Skeletal muscle satellite cell (primary cell): ENCODE measurements around the gene PPP1R15A.
"Not testable (repeated sequence)": the region's sequence is repeated elsewhere in the genome, so short reads cannot be mapped to it uniquely, and the experiment has no call there.

Source experiments
- H3K27me3 ChIP-seq: 2 replicates; pipeline ENCODE4 v1.7.0; 2013; ENCODE audit warnings: low read length; ENCODE audit not compliant: control insufficient read depth, insufficient read depth
- H3K36me3 ChIP-seq: 2 replicates; pipeline ENCODE4 v1.7.0; 2013; ENCODE audit warnings: mild to moderate bottlenecking, control low read depth, low read length; ENCODE audit not compliant: insufficient read depth
- H3K4me1 ChIP-seq: 2 replicates; pipeline ENCODE4 v1.7.0; 2013; ENCODE audit warnings: low read length; ENCODE audit not compliant: control insufficient read depth, insufficient read depth
- H3K4me2 ChIP-seq: 2 replicates; pipeline ENCODE4 v1.7.0; 2013; ENCODE audit warnings: mild to moderate bottlenecking, low read length
- H3K4me3 ChIP-seq: 2 replicates; pipeline ENCODE4 v1.7.0; 2013; ENCODE audit warnings: low read length
- H3K9ac ChIP-seq: 2 replicates; pipeline ENCODE4 v1.7.0; 2013; ENCODE audit warnings: mild to moderate bottlenecking, low read depth, low read length, moderate library complexity
- H3K9me3 ChIP-seq: replicated peaks from 2 replicates; pipeline ENCODE4 v1.7.0; 2013; ENCODE audit warnings: mild to moderate bottlenecking, control low read depth, low read length

The PPP1R15A gene

DNA sequence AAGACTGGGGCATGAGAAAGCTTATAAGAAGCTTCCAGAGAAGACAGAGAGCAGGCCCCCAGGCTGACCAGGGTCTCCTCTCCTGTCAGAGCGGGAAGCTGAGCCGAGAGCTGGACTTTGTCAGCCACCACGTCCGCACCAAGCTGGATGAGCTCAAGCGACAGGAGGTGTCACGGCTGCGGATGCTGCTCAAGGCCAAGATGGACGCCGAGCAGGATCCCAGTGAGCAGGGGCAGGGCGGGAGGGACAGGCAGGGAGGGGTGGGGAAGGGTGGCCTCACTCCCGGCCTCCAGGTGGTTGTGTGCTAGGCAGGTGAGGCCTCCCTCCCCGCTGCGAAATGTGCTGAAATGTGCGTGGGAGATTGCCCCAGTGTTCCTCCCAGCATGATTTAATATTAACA lies 33.4 kb downstream of the PPP1R15A start:
- peaks cover 8% of the 10 kb centered on the region for H3K4me1 ChIP-seq
- H3K4me2 ChIP-seq = no peak overlapping the region
- no peaks in the 10 kb centered on the region for H3K9me3 ChIP-seq
- H3K27me3 ChIP-seq = no peaks in the 10 kb centered on the region
- peaks cover 38% of the 10 kb centered on the region for H3K36me3 ChIP-seq
- H3K4me3 ChIP-seq = no peak overlapping the region
- no peak overlapping the region for H3K9ac ChIP-seq

DNA sequence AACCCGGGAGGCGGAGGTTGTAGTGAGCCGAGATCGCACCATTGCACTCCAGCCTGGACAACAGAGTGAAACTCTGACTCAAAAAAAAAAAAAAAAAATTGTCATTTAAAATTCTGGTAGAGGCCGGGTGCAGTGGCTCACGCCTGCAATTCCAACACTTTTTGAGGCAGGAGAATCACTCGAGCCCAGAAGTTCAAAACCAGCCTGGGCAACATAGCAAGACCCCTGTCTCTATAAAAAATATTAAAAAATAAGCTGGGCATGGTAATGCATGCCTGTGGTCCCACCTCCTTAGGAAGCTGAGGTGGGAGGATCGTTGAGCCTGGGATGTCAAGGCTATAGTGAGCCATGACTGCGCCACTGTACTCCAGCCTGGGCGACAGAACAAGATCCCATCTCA lies 34.1 kb downstream of the PPP1R15A start:
- Histone ChIP-seq H3K27me3 (no peaks in the 10 kb centered on the region), H3K4me3 (no peak overlapping the region), H3K9me3 (no peaks in the 10 kb centered on the region), H3K4me1 (peaks cover 1% of the 10 kb centered on the region), H3K9ac (no peak overlapping the region), H3K36me3 (peaks cover 44% of the 10 kb centered on the region), H3K4me2 (no peak overlapping the region)

DNA sequence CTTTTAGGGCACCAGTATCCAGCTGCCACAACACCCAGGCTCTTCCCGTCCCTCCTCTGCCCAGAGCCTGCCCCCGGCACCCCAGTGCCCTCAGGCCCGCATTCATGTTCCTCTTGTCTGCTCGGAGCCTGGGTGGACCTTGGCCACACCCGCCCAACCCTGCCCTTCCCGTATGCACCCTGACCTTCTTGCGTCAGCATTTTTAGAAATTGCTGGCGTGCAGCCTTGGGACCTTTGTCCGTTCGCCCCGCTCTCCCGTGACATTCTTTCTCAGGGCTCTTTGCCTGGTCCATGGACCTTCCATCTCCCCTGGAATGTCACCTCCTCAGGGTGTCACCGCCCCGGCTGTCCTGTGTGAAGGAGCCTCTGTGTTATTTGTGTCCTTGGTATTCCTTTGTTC lies 35.5 kb downstream of the PPP1R15A start:
- Histone ChIP-seq H3K27me3 (no peaks in the 10 kb centered on the region), H3K9me3 (no peaks in the 10 kb centered on the region), H3K9ac (no peak overlapping the region), H3K36me3 (peaks cover 49% of the 10 kb centered on the region), H3K4me1 (no peaks in the 10 kb centered on the region), H3K4me2 (no peak overlapping the region), H3K4me3 (no peak overlapping the region)

DNA sequence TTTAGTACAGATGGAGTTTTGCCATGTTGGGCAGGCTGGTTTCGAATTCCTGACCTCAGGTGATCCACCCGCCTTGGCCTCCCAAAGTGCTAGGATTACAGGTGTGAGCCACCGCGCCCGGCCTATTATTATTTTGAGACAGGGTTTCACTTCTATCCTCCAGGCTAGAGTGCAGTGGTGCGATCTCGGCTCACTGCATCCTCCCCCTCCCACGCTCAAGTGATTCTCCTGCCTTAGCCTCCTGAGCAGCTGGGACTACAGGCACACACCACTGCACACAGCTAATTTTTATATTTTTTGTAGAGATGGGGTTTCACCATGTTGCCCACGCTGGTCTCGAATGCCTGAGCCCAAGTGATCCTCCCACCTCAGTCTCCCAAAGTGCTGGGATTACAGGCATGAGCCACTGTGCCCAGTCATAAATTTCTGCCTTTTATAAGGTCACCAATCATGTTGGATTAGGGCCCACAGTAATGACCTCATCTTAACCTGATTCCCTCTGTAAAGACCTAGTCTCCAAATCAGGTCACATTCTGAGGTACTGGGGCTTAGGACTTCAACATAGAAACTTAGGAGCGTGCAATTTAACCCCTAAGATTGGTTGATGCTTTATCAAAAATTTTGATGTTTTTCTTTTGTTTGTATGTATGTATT lies 37.3 kb downstream of the PPP1R15A start:
- peaks cover 65% of the 10 kb centered on the region for H3K36me3 ChIP-seq

DNA sequence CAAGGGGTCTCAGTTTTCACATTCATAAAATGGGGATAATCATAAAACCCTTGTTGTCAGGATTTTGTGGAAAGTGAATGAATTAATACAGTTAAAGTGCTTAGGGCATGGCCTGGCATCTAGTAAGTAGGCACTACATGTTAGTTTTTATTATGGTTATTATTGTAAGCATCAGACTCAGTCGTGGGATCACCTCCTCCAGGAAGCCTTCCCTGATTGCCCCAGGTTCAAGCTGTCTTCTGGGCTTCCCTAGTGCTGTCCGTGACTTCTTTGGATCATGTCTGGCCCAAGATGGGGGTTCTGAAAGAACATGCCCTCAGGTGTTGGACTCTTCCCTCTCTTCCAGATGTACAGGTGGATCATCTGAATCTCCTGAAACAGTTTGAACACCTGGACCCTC lies 38.6 kb downstream of the PPP1R15A start:
- H3K4me1 ChIP-seq = no peaks in the 10 kb centered on the region
- H3K4me2 ChIP-seq = no peak overlapping the region
- H3K9ac ChIP-seq = no peak overlapping the region
- H3K27me3 ChIP-seq = no peaks in the 10 kb centered on the region
- no peaks in the 10 kb centered on the region for H3K9me3 ChIP-seq
- peaks cover 62% of the 10 kb centered on the region for H3K36me3 ChIP-seq
- H3K4me3 ChIP-seq = no peak overlapping the region

More for the DNA sequence above, 37.3 kb downstream of the PPP1R15A start:
- not testable (repeated sequence) for H3K4me2 ChIP-seq, H3K4me3 ChIP-seq, H3K9ac ChIP-seq, H3K4me1 ChIP-seq, H3K27me3 ChIP-seq, H3K9me3 ChIP-seq

DNA sequence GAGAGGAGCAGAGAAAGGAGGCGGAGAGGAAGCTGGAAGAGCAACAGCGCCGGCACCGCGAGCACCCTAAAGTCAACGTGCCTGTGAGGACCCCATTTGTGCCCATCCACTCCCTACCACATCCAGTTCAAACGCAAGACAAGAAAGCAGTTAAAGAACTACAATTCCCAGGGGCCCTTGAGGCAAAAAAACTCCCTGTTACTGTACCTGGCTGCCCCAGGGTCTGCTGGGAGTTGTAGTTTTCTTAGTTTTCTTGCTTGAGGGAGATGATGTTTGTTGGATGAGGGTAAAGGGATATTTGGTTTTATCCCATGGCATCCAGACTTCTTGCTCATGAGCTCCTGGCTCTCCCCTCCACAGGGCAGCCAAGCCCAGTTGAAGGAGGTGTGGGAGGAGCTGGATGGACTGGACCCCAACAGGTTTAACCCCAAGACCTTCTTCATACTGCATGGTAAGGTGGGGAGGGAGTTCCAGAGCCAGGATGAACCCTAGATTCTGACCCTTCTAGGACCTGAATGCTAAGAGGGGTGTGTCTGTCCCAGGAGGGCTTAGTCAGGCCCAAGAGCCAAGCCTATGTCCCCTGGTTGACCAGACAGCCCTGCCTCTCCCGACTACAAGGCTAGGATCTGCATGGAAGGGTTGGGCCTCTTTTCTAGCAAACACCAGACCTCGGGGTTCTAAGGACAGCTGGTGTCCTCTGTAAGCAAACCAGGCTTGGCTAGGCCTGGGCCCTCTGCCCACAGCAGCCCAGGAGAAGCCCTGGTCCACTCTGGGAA lies 41.1 kb downstream of the PPP1R15A start:
- H3K27me3 ChIP-seq = no peaks in the 10 kb centered on the region
- H3K9ac ChIP-seq = no peak overlapping the region
- H3K4me3 ChIP-seq = no peak overlapping the region
- no peaks in the 10 kb centered on the region for H3K4me1 ChIP-seq
- H3K9me3 ChIP-seq = no peaks in the 10 kb centered on the region
- no peak overlapping the region for H3K4me2 ChIP-seq
- H3K36me3 ChIP-seq = peaks cover 59% of the 10 kb centered on the region

DNA sequence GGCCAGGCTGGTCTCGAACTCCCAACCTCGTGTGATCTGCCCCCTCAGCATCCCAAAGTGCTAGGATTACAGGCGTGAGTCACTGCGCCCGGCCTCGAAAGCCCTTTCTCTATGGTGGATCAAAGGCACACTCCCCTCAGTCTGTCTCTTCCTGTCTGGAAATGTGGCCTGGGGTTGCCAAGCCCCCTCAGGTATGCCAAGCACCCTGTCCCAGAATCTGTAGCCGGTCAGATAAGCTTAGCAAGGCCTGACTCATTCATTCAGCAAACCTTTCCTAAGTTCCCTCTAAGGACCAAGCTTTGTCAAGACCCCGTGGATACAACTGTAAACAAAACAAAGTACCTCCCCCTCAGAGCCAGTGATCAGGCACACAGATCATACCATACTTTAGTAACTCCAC lies 42.0 kb downstream of the PPP1R15A start:
- Histone ChIP-seq H3K4me3 (no peak overlapping the region), H3K4me2 (no peak overlapping the region), H3K36me3 (peaks cover 64% of the 10 kb centered on the region), H3K9me3 (no peaks in the 10 kb centered on the region), H3K9ac (no peak overlapping the region), H3K4me1 (no peaks in the 10 kb centered on the region), H3K27me3 (no peaks in the 10 kb centered on the region)

DNA sequence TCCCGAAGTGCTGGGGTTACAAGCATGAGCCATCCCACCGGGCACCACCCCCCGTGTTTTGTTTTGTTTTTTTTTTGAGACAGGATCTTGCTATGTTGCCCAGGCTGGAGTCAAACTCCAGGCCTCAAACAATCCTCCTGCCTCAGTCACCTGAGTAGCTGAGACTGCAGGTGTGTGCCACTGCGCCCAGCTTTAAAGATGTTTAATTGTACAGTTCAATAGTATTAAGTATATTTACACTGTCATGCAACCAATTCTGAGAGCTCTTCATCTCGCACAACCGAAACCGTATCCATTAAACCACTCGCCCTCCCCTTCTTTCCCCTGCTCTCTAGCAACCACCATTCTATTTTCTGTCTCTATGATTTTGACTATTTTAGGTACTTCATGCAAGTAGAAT lies 43.5 kb downstream of the PPP1R15A start:
- Histone ChIP-seq H3K9me3 (no peaks in the 10 kb centered on the region), H3K36me3 (peaks cover 66% of the 10 kb centered on the region), H3K27me3 (no peaks in the 10 kb centered on the region)

DNA sequence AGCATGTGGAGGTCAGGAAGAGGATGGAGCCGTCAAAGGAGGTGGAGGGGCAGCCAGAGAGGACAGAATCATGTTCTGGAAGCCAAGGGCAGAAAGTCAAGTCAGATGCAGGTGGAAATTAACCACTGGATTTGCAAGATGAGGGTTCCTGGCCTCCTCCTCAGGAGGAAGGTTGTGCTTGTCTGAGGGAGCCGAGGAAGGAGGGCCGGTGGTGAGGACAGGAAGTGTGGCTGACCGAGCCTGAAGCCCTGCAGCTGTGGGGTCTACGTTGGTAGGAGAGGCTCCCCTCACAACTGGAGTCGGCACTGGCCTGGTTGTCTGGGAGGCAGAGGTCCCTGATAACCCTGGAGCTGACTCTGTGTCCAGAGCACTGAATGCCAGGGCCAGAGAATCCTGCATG lies 45.9 kb downstream of the PPP1R15A start:
- H3K4me2 ChIP-seq = no peak overlapping the region
- no peaks in the 10 kb centered on the region for H3K4me1 ChIP-seq
- no peaks in the 10 kb centered on the region for H3K27me3 ChIP-seq
- H3K9ac ChIP-seq = no peak overlapping the region
- H3K9me3 ChIP-seq = no peaks in the 10 kb centered on the region
- H3K4me3 ChIP-seq = no peak overlapping the region
- peaks cover 65% of the 10 kb centered on the region for H3K36me3 ChIP-seq

More for the DNA sequence above, 43.5 kb downstream of the PPP1R15A start:
- Histone ChIP-seq H3K4me3 (no peak overlapping the region), H3K9ac (no peak overlapping the region), H3K4me2 (no peak overlapping the region), H3K4me1 (no peaks in the 10 kb centered on the region)

DNA sequence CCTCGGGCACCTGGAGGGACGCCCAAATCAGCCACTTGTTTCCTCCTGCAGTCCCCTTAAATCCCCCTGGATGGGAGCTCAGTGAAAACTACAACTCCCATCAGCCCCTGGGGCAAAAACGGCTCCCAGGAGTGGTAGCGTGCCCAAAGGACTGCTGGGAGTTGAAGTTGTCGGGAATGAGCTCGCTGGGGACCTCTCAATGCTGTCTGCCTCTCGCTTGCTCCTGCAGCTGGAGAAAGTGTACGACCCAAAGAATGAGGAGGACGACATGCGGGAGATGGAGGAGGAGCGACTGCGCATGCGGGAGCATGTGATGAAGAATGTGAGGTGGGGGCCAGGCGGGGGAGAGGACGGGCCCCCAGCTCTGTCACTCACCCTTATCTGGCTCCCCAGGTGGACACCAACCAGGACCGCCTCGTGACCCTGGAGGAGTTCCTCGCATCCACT lies 46.6 kb downstream of the PPP1R15A start:
- H3K4me1 ChIP-seq = no peaks in the 10 kb centered on the region
- H3K9me3 ChIP-seq = no peaks in the 10 kb centered on the region
- no peak overlapping the region for H3K4me3 ChIP-seq
- peaks cover 61% of the 10 kb centered on the region for H3K36me3 ChIP-seq
- H3K27me3 ChIP-seq = no peaks in the 10 kb centered on the region
- no peak overlapping the region for H3K9ac ChIP-seq
- H3K4me2 ChIP-seq = no peak overlapping the region

DNA sequence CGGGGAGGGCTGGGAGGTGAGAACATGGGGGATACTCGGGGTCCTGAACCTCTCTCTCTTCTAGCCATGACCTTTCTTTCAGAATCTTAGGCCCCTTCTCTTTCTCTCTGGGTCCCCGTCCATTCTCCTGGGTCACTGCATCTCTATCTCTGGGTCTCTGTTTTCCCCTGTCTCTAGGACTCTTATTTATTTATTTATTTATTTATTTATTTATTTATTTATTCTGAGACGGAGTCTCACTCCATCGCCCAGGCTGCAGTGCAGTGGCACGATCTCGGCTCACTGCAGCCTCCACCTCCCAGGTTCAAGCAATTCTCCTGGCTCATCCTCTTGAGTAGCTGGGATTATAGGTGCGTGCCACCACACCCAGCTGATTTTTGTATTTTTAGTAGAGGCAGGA lies 47.0 kb downstream of the PPP1R15A start:
- H3K4me2 ChIP-seq, H3K4me3 ChIP-seq, H3K27me3 ChIP-seq, H3K9me3 ChIP-seq, H3K4me1 ChIP-seq, H3K9ac ChIP-seq: not testable (repeated sequence)
- peaks cover 57% of the 10 kb centered on the region for H3K36me3 ChIP-seq

DNA sequence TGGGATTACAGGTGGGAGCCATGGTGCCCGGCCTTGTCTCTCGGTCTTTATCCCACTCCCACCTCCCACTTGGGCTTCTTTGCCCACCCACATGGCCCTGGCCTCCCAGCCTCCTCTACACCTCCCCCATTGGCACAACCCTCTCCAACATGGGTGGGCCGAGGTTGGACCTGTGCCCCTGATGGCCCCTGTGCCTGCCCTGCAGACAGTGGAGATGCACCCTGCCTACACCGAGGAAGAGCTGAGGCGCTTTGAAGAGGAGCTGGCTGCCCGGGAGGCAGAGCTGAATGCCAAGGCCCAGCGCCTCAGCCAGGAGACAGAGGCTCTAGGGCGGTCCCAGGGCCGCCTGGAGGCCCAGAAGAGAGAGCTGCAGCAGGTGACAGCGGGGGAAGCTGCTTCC lies 48.7 kb downstream of the PPP1R15A start:
- Histone ChIP-seq H3K4me1 (peaks cover 13% of the 10 kb centered on the region), H3K9me3 (no peaks in the 10 kb centered on the region), H3K36me3 (peaks cover 46% of the 10 kb centered on the region), H3K4me2 (no peak overlapping the region), H3K27me3 (no peaks in the 10 kb centered on the region), H3K4me3 (no peak overlapping the region), H3K9ac (no peak overlapping the region)
